MM.1S (cell line): ENCODE measurements around the gene TDP2.

Experiments used
- DNase-seq: peaks from one replicate; pipeline ENCODE4 v3.0.0-alpha.2; 2015
- H2AFZ ChIP-seq: fragments of 300-600 bp; sonication (generic); 2 replicates; pipeline ENCODE4 v1.6.0; 2016; ENCODE audit warnings: antibody characterized with exemption, low read length
- H3F3A ChIP-seq: fragments of 300-600 bp; sonication (generic); 2 replicates; pipeline ENCODE4 v1.6.1; 2016; ENCODE audit warnings: mild to moderate bottlenecking, antibody characterized with exemption, low read length, moderate library complexity, mixed read lengths; ENCODE audit not compliant: insufficient read depth
- H3K27ac ChIP-seq: fragments of 300-600 bp; sonication (generic); 2 replicates; pipeline ENCODE4 v1.5.1; 2016; ENCODE audit warnings: mild to moderate bottlenecking, low read length
- H3K27me3 ChIP-seq: fragments of 300-600 bp; sonication (generic); replicated peaks from 2 replicates; pipeline ENCODE4 v1.6.0; 2016; ENCODE audit warnings: low read length; ENCODE audit not compliant: insufficient read depth
- H3K36me3 ChIP-seq: fragments of 300-600 bp; sonication (generic); replicated peaks from 2 replicates; pipeline ENCODE4 v1.6.1; 2016; ENCODE audit warnings: mild to moderate bottlenecking, low read length, mixed read lengths; ENCODE audit not compliant: insufficient read depth
- H3K4me1 ChIP-seq: fragments of 300-600 bp; sonication (generic); 2 replicates; pipeline ENCODE4 v1.6.1; 2016; ENCODE audit warnings: low read length, mixed read lengths
- H3K4me2 ChIP-seq: fragments of 300-600 bp; sonication (generic); 2 replicates; pipeline ENCODE4 v1.6.0; 2016; ENCODE audit warnings: low read depth, low read length
- H3K4me3 ChIP-seq: fragments of 300-600 bp; sonication (generic); 2 replicates; pipeline ENCODE4 v1.5.1; 2016; ENCODE audit warnings: low read length, mixed read lengths
- H3K79me2 ChIP-seq: fragments of 300-600 bp; sonication (generic); 2 replicates; pipeline ENCODE4 v1.6.1; 2016; ENCODE audit warnings: mixed run types, low read length, mixed read lengths
- H3K9ac ChIP-seq: fragments of 300-600 bp; sonication (generic); 2 replicates; pipeline ENCODE4 v1.6.1; 2016; ENCODE audit warnings: low read length, mixed read lengths
- H3K9me2 ChIP-seq: fragments of 300-600 bp; sonication (generic); replicated peaks from 2 replicates; pipeline ENCODE4 v1.6.1; 2016; ENCODE audit warnings: mild to moderate bottlenecking, low read length, mixed read lengths; ENCODE audit not compliant: insufficient read depth
- H3K9me3 ChIP-seq: fragments of 300-600 bp; sonication (generic); replicated peaks from 2 replicates; pipeline ENCODE4 v1.6.1; 2016; ENCODE audit warnings: mild to moderate bottlenecking, low read length, mixed read lengths; ENCODE audit not compliant: insufficient read depth
- H4K20me1 ChIP-seq: fragments of 300-600 bp; sonication (generic); 2 replicates; pipeline ENCODE4 v1.6.1; 2016; ENCODE audit warnings: mild to moderate bottlenecking, low read length, moderate library complexity, mixed read lengths; ENCODE audit not compliant: insufficient read depth
- CTCF ChIP-seq: fragments of 300-600 bp; sonication (generic); IDR thresholded peaks from 2 replicates; pipeline ENCODE4 v1.5.1; 2016; ENCODE audit warnings: antibody characterized with exemption, low read length, mixed read lengths
- EZH2 ChIP-seq: fragments of 300-600 bp; sonication (generic); optimal IDR thresholded peaks from 2 replicates; pipeline ENCODE3; 2017; ENCODE audit warnings: low read depth, mild to moderate bottlenecking, antibody characterized with exemption, low read length, mixed read lengths
- EZH2phosphoT487 ChIP-seq: fragments of 300-600 bp; sonication (generic); IDR thresholded peaks from 2 replicates; pipeline ENCODE4 v1.6.1; 2018; ENCODE audit warnings: antibody characterized with exemption, low read length

The TDP2 gene

GRCh38 chr6:24694198-24694597 lies 27.5 kb upstream of the TDP2 start:
- Histone ChIP-seq H3F3A (peaks cover 7% of the 10 kb centered on the region; the same call in 1 of the 2 replicates), H3K36me3 (no peaks in the 10 kb centered on the region), H3K9ac (no peak overlapping the region), H2AFZ (no peak overlapping the region), H3K4me2 (no peak overlapping the region), H3K4me3 (no peak overlapping the region), H3K9me2 (no peaks in the 10 kb centered on the region), H3K4me1 (no peaks in the 10 kb centered on the region), H3K27ac (no peak overlapping the region), H3K27me3 (no peaks in the 10 kb centered on the region), H4K20me1 (no peaks in the 10 kb centered on the region), H3K79me2 (no peaks in the 10 kb centered on the region), H3K9me3 (no peaks in the 10 kb centered on the region)
- DNase-seq: no peak
- TF ChIP-seq CTCF (no peak), EZH2phosphoT487 (no peak), EZH2 (no peak)

- H3K9ac ChIP-seq: no peak overlapping the region
- no peaks in the 10 kb centered on the region for H3K9me2 ChIP-seq
- no peak overlapping the region for H2AFZ ChIP-seq
- H3K4me3 ChIP-seq: no peak overlapping the region
- no peaks in the 10 kb centered on the region for H3K27me3 ChIP-seq
- no peak for DNase-seq
- no peaks in the 10 kb centered on the region for H4K20me1 ChIP-seq
- TF ChIP-seq EZH2 (no peak), CTCF (no peak), EZH2phosphoT487 (no peak)
- no peaks in the 10 kb centered on the region for H3K79me2 ChIP-seq
- H3K4me1 ChIP-seq: no peaks in the 10 kb centered on the region
- no peak overlapping the region for H3K27ac ChIP-seq
- H3F3A ChIP-seq: peaks cover 7% of the 10 kb centered on the region; the same call in 1 of the 2 replicates
- H3K9me3 ChIP-seq: no peaks in the 10 kb centered on the region
- no peaks in the 10 kb centered on the region for H3K36me3 ChIP-seq
- H3K4me2 ChIP-seq: no peak overlapping the region
Observed at GRCh38 chr6:24692848-24693592, 26.3 kb upstream of the TDP2 start.

- Histone ChIP-seq H3K4me3 (no peak overlapping the region), H3K4me2 (no peak overlapping the region), H3K27me3 (no peaks in the 10 kb centered on the region), H3K9me3 (no peaks in the 10 kb centered on the region), H3K9me2 (no peaks in the 10 kb centered on the region), H4K20me1 (no peaks in the 10 kb centered on the region), H3K4me1 (no peaks in the 10 kb centered on the region), H3F3A (0 out of 2 replicates have a peak, but pooled peaks cover 3% of the 10 kb centered on the region), H3K36me3 (no peaks in the 10 kb centered on the region), H3K79me2 (no peaks in the 10 kb centered on the region), H3K9ac (no peak overlapping the region), H2AFZ (no peak overlapping the region), H3K27ac (no peak overlapping the region)
- DNase-seq: no peak
- TF ChIP-seq CTCF: no peak
- TF ChIP-seq EZH2: no peak
- TF ChIP-seq EZH2phosphoT487: no peak
Observed at GRCh38 chr6:24692415-24692814, 25.7 kb upstream of the TDP2 start.
